Measurements from ENCODE around the gene TMEM179B.
"Not testable (repeated sequence)": the region's sequence is repeated elsewhere in the genome, so short reads cannot be mapped to it uniquely, and the experiment has no call there.

Gene TMEM179B

DNA sequence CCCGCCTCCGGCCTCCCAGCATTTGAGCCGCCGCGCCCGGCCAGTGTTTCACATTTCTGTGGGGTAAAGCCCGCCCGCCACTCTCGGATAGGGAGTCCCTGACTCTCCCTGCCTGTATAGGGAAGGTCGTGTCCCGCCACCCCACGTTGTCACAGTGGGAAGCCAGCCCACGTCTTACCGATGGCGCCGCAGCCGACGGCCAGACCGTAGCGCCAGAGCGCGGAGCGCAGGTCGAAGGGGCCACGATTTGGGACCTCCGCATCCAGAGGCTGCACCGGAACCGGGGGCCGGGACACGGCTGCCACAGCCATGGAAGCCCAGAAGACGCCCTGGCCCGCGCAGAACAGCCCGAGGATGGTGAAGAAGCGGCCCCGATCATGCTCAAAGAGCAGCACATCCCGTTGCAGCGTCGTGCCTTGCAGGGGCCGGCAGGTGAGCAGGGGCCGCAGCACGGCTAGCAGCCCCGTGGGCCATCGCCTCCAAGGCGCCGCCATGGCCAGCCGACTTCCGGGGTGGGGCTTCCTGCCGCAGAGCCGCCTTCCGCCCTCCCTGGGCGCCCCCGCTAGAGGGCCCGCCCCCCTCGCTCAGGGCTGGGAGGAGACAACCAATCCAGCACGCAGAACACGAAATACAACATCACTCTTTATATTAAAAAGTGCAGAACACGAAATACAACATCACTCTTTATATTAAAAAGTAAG is 4.4 kb downstream of the TMEM179B start, which contains the start of gene TMEM223:
Gene TMEM223 (minus strand): TSS at position 506 of the 701 bp plus-strand sequence. CDS start 12 bp downstream, at position 494.
- peak; percentile 81 for DNase-seq

- no peak for DNase-seq
Measured at GRCh38 chr11:62792202-62792575, 5.0 kb downstream of the TMEM179B start.

DNA sequence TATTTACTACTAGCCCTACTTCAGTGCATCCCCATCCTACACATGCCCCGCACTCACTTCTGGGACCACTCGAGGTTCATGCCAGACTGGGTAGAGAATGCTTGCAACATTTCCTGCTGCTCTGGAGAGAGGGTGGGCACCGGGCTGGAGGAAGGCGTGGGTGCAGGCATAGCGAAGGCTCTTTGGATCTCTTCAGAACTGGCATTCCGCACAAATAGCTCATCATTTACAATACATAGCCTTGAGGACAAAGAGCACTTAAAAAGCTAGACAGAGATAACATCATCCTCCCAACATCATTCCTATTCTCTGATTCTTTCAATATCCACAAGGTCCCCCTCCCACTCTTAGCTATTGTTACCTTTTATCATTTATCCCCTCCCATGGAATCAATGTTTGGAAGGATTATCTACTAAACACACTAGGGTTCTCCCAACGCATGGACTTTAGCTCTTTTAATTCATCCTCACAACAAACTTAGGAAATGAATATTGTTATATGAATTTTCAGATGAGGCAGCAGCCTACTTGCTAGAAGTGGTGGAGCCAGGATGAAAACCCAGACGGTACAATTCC is 7.1 kb downstream of the TMEM179B start:
- DNase-seq, result no peak

DNA sequence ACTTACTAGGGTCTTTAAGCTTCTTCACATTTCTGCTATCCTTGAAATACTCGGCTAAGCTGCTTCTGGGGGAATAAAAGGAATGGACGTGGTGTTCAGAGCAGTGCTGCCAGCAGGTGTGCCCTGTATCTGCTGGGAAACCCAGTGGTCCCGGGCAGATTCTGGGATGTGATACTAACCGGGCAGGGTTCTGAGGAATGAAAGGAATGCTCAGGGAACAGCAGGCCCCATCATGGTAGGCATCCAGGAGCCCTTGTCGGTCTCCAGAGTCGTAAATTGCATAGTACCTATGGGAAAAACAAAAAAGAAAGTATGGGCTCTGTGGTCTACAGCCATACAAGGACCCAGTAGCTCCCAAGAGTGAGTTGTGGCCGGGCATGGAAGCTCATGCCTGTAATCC is 9.1 kb downstream of the TMEM179B start:
- DNase-seq, result no peak

DNA sequence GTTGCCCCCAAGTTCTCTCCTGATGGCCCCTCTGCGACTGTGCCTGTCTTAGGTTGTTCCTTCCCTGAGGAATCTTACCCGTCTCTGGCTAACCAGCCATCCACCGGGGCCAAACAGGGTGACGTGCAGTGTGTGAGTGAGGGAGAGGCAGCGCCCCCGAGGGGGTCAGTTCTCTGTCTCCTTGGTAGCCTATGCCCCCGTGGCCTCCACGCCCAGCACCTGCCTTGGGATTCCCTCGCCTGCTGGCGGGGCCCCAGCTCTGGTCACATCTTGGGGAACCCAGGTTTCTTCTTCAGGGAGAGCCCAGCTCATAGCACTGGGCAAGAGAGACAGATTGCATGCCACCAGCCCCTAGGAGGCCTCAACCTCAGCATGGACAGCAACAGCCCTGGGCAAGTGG is 12.3 kb downstream of the TMEM179B start:
- DNase-seq, result no peak

- DNase-seq, result no peak
Measured at GRCh38 chr11:62801071-62801470, 13.9 kb downstream of the TMEM179B start.

GRCh38 chr11:62804310-62805075 is 17.3 kb downstream of the TMEM179B start:
- no peak for DNase-seq

- peak; percentile 98 for DNase-seq
Measured at GRCh38 chr11:62805076-62805892, 18.1 kb downstream of the TMEM179B start, which contains the start of gene NXF1. Gene NXF1 (minus strand): TSS chr11:62805440. CDS start chr11:62805356, 84 bp downstream.

DNA sequence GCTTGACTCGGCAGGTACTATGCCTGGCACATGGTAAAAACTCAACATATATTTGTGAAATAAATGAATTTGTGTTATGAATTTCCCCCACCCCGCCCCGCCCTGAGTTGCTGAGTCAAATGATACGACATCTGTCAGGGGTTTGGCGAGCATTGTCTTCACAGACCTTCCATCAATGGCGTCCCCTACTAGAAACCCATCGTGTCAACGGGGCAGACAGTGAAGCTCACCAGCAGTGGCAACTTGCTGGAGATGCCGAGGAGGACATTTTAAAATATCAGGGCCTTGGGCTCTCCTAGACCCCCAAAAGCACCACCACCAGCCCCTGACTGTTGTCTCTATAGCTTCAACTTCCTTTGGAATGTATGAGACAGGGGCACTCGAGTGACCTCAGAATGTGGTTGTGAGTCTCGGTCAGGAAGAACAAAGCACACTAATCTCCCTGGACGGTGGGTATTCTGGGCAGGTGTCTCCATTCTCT is 18.8 kb downstream of the TMEM179B start:
- no peak for DNase-seq

GRCh38 chr11:62806611-62807121 is 19.5 kb downstream of the TMEM179B start:
- no peak for DNase-seq

- DNase-seq, result no peak
Measured at GRCh38 chr11:62810748-62811147, 23.5 kb downstream of the TMEM179B start.

- DNase-seq, result no peak
Measured at GRCh38 chr11:62811659-62812058, 24.5 kb downstream of the TMEM179B start.

GRCh38 chr11:62816557-62816956 is 29.4 kb downstream of the TMEM179B start:
- no peak for DNase-seq

GRCh38 chr11:62817129-62817528 is 29.9 kb downstream of the TMEM179B start:
- no peak for DNase-seq

GRCh38 chr11:62823677-62824076 is 36.5 kb downstream of the TMEM179B start:
- DNase-seq, result no peak

DNA sequence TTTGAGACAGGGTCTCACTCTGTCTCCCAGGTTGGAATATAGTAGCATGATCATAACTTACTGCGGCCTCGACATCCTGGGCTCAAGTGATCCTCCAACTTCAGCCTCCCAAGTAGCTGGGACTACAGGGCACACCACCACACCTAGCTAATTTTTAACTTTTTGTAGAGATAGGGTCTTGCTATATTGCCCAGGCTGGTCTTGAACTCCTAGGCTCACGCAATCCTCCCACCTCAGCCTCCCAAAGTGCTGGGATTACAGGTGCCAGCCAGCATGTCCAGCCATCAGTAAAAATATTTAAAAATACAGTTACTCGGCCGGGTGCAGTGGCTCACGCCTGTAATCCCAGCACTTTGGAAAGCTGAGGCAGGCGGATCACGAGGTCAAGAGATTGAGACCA is 40.9 kb downstream of the TMEM179B start:
- DNase-seq, result not testable (repeated sequence)

DNA sequence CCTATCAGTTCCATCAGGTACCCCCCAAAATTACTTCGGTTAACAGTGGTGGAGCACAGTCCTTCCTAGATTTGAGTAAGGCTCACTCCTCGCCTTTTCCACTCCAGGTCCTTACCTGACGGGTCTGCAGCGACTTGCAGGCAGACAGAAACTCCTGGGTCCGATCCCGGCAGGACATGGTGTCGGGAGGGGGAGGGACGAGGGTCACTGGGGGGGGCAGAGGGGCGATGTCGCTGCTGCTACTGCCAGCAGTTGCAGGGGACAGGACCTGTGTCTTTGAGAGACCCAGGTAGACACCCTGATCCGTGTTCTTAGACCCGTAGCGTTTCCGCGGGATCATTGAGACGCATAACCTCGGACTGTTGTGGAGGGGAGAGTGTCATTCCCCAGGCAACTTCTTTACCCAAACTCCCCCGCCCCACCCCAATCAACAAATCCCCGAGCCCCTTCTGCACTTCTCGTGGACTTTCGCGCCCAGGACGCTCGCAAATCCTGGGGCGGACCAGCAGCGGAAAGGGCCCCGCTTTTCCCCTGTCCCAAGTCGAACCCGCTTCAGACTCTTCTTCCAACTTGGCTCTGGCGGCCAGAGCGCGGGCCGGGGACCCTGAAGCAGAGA is 43.8 kb downstream of the TMEM179B start:
- no peak for DNase-seq

- peak; percentile 98 for DNase-seq
Measured at GRCh38 chr11:62831520-62832335, 44.5 kb downstream of the TMEM179B start, which contains the start of gene STX5. Gene STX5 (minus strand): TSS chr11:62832051. CDS start chr11:62831243, 808 bp downstream.

- DNase-seq, result no peak
Measured at GRCh38 chr11:62832336-62833234, 45.4 kb downstream of the TMEM179B start, which contains the start of gene TEX54. Gene TEX54 (minus strand): TSS chr11:62832841.

GRCh38 chr11:62835336-62835735 is 48.1 kb downstream of the TMEM179B start:
- DNase-seq, result no peak
